T-helper 2 cell treated with Interferon-gamma antibody and Interleukin-4, amounts not matched to agents 100 ng/mL and 5 ng/mL, for 36 hours (primary cell): ENCODE data around the gene GOLGA3. TPM values are rescaled to one million over a fixed set of nuclear protein-coding genes. Genes with fewer than 3 reads are reported as not detected.
"Not testable (repeated sequence)": the region's sequence is repeated elsewhere in the genome, so short reads cannot be mapped to it uniquely, and the experiment has no call there.

ENCODE experiments used
- intact Hi-C: fragments of 100-400 bp; cut with micrococcal nuclease; formaldehyde crosslinking; loops from one replicate; pipeline ENCODE4 v1.15.1; 2023
- total RNA-seq: library from RNA; stranded (reverse); gene quantifications from 2 replicates; pipeline ENCODE4 v1.2.3, GENCODE V29; 2022

Gene GOLGA3
- total RNA-seq, 1 donor from 2014 or later = 55.2 TPM

- intact Hi-C loops = no loop called here
Measured at GRCh38 chr12:132818562-132818961, 10.1 kb downstream of the GOLGA3 start.

DNA sequence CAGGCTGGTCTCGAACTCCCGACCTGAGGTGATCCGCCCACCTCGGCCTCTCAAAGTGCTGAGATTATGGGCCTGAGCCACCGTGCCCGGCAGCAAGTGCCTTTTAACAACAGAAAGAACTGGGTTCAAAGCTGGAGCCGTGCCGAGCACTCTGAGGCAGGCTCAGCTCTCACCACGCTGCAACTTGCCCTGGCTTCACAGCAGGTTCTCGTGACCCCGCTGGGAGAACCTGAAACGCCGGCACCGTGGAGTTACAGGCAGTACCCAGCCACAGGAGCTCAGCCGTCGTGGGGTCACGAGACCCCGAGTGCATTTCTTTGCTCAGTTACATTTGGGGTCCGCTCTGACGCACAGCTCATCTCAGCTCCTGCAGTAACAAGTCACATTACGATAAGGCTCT is 14.4 kb downstream of the GOLGA3 start:
- intact Hi-C loops = no loop called here

GRCh38 chr12:132813443-132813842 is 15.2 kb downstream of the GOLGA3 start:
- intact Hi-C loops = no loop called here

- intact Hi-C loops = no loop called here
Measured at GRCh38 chr12:132812631-132813305, 15.9 kb downstream of the GOLGA3 start.

DNA sequence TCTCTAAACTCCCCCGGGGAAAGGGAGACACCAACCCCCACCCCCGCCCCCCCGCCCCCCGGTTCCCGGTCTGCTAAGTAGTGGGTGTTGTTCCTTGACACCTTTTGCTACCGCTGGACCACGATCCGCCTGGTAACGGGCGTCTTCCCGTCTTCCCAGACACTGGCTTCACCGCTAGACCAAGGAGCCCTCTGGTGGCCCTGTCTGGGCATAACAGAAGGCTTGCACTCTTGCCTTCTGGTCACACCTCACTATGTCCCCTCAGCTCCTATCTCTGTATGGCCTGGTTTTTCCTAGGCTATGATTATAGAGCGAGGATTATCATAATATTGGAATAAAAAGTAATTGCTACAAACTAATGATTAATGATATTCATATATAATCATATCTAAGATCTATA is 19.3 kb downstream of the GOLGA3 start:
- intact Hi-C loops = not testable (repeated sequence)

DNA sequence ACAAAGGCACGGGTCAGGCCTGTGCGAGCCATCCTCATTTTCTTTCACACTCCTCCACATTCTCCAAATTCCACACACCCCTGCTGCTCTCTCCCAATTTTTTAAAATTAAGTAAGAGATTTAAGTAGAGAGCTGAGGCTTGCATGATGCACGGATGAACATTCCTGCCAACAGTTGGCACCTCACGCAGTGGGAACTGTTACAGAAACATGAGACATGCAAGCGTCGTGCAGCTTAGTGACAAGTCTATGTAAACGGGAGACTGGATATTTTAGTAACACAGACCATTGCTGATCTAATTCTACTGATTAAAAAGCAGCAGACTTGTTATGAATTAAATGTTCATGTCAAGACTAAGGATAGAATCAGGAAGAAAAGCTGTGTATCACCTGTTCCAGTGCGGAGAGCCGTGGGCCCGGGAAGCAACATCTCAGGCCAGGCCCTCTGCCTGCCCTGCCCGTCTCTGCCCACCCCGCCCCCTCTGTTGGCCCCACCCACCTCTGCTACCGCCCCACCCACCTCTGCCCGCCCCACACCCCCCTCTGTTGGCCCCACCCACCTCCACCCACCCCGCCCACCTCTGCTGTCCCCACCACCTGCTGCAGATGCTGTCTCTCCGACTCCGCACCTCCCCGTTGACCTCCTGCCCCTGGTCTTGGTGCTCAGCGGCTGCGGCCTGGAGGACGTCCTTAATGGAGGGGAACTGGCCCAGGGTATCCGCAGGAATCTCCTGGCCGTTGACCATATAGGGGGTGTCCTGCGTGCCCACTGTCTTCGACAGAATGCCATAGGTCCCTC is 21.2 kb downstream of the GOLGA3 start:
- intact Hi-C loops = no loop called here

DNA sequence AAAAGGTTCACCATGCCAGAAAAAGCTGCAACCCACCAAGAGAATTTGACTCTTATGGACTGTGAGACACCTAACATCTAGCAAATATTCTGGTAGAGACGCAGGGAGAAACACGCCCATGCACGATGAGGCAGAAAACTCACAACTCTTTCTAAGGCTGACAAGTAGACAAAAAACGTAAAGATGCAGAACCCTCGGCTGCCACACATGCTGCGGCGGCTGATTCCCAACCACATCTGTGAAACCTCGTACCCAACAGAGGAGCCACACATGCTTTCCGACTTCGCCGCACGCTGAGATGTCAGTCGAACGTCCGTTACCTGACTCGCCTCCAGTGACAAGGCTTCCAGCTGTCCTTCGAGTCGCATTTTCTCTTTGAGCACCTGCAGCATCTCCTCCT is 21.8 kb downstream of the GOLGA3 start:
- intact Hi-C loops = no loop called here

DNA sequence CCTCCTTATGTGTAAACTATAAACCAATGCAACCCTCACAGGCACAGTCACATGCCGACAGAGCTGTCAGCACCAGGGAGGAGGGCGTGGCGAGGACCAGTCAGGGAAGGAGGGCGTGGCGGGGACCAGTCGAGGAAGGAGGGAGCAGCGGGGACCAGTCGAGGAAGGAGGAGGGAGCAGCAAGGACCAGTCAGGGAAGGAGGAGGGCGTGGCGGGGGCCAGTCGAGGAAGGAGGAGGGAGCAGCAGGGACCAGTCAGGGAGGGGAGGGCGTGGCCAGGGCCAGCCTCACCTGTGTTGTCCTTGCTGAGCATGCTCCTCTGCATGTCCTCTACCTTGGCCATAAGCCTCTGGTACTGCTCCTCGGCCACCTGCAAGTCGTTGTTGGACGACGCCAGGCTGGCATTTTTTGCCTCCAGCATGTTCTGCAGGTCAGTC is 24.2 kb downstream of the GOLGA3 start:
- intact Hi-C loops = no loop called here

DNA sequence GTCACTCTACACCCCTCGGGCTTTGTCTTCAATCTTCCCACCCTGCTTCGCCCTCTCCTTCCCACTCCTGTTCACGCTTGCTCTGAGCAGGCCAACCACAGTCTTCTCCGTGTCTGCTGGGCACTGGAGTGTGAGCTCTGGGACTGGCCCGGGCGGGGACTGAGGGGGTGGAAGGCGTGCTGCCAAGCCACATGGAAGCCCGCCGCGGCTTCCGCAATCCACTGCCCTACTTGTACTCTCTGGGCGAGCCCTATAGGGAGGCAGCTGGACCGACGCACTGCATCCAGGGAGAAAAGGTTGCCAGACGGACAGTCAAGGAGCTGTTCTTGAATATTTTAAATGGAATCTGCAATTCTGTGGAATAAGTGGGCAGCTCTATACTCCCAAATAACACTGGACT is 24.8 kb downstream of the GOLGA3 start:
- intact Hi-C loops = no loop called here

DNA sequence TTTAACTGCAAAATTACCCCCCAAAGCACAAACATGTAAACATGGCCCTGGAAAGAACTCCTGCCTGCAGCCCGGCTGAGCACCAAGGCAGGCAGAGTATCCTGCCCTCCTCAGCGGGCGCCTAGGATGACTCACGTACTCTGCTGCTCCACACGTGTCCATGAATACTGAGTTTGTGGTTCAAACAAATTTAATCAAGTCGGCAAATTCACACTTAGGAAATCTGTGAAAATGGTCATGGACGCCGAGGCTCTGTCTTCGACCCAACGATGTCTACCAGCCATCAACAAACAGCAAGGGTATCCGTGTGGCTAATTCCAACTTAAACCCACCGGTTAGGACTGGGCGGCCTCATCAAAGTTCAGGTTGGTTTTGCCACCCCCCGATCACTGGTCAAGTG is 25.5 kb downstream of the GOLGA3 start:
- intact Hi-C loops = no loop called here

DNA sequence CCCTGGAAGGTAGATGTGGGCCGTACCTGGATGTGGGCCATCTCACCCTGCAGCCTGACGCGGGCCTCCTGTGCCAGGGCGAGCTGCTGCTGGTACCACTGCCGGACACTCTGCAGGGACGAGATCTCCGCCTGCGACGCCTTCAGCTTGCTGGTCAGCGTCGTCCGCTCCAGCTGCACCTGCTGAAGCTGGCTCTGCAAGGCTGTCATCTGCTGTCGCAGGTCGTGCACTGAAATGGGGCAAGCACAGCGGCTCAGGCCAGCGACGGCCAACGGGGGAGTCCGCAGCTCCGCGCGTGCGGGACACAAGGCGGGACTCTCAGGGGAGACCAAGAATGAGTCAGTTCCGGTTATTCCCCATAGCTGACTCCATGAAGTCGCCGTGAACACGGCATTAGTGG is 26.9 kb downstream of the GOLGA3 start:
- intact Hi-C loops = no loop called here

GRCh38 chr12:132798836-132799235 is 29.8 kb downstream of the GOLGA3 start:
- intact Hi-C loops = no loop called here

- intact Hi-C loops = no loop called here
Measured at GRCh38 chr12:132797820-132798570, 30.7 kb downstream of the GOLGA3 start.

DNA sequence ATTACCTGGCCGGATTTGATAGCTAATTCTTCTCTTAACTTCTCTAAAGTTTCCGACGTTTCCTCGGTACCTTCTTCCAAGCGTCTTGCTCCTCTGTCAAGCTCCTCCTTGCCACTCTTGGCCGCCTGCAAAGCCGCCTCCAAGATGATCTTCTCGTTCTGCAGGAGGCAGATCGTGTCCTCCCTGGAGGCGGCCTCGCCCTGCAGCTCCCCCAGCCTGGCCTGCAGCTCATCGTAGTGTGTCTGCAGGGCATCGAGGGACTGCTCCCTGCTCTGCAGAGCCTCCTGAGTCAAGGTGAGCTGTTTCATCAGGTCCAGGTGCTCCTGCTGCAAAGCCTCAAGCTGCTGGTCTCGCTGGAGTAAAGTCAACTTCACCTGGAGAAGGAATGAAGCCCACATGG is 32.8 kb downstream of the GOLGA3 start:
- intact Hi-C loops = no loop called here

DNA sequence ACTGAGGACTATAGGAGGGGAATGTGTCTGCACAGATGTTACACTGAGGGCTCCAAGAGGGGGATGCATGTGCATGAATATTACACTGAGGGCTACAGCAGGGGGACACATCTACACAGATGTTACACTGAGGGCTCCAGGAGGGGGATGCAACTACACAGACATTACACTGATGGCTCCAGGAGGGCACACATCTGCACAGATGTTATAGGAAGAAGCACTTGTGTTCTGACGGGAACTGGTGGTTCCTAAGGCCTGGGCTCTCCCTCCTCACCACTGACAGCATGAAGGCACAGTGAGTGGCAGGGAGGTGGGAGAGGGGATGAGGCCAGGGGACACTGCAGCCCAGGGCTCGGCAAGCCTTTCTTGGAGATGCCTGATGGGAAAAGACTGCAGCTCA is 36.7 kb downstream of the GOLGA3 start:
- intact Hi-C loops = not testable (repeated sequence)

DNA sequence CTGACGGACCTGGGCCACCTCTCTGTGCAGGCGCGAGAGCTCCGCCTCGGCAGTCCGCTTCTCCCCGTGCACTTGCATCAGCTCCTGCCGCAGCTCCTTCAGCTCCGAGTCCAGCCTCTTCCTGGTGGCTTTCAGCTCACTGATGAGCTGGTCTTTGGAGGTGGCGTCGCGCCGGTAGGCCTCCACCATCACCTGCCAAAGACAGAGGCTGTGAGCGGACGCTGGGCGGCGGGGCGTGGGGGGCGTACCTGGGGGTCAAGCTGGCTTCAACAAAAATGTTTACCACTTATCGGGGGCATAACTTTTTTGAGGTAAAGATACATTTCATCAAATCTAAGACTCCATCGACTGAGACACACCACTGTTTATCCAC is 39.6 kb downstream of the GOLGA3 start:
- intact Hi-C loops = no loop called here

GRCh38 chr12:132788375-132789098 is 40.1 kb downstream of the GOLGA3 start:
- intact Hi-C loops = no loop called here

DNA sequence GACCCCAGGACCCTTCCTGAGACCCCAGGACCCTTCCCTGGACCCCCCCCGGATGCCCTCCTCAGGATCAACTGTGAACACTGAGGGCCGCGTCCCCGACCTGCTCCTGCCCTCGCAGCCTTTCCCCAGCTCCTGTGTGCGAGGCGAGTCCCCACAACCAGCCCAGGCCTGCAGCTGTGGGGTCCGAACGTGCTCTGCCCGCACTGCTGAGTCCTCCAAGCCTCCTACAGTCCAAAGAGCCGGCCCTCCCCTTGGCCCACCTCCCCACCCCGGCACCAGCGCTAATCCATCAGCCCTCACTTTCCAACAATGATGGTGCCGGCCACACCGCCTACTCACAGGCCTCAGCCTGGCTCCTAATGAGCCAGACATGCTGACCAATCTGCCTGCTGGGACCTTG is 40.8 kb downstream of the GOLGA3 start:
- intact Hi-C loops = no loop called here

DNA sequence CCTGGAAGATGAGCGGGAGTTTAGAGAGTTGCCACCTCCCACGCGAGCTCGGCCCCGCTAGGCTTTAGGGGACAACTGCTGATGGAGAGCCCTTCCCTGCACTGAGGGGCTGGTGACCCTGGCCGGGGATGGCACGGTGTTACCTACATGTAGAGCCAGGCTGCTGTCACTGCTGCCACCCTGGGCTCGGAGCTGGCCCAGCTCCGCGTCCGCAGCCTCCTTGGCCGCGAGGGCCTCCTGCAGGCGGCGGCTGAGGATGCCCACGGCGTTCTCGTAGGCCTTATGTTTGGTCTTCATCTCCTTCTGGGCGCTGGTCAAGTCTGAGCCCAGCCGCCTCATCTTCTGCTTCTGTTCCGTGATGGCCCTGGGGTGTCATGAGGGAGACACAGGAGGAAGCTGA is 42.5 kb downstream of the GOLGA3 start:
- intact Hi-C loops = no loop called here

DNA sequence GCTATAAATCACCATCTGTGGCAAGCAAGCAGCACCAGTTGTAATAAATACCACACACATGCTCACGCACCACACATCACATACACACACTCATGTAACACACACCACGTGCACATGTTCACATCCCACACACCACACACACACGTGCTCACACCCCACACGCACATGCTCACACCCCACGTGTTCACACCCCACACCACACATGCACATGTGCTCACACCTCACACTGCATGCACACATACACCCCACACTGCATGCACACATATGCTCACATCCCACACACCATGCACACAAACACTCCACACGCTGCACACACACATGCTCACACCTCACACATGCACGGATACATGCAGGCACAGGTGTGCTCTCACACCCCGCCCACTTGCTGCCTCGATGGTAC is 44.1 kb downstream of the GOLGA3 start:
- intact Hi-C loops = no loop called here

DNA sequence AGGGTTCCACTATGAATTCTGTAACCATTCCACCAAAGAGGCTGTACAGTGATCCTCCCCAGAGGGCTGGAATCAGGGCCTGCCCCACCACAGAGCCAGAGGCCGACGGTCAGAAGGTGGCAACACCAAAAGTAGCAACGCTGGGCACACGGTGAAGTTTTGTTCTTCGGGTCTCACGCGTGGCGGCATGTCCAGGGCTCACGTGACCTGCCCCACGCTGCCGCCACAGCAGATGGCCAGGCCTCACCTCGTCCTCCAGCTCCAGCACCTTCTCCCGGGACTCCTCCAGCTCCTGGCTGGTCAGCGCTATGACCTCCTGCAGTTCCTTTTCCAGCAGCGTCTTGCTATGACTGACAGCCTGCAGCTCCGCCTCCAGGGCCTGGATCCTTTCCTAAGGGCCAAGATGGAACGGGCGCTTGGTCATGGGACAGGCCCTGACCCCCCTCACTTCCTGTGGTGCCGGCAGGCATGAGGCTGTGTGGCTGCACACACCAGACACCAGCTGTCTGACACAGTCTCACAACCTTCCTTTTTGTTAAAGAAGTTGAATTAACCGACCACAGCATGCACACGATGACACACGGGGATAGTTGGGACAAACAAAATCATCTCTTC is 44.6 kb downstream of the GOLGA3 start:
- intact Hi-C loops = no loop called here
